Esophagus squamous epithelium (tissue), 4 donors: ENCODE data around the gene CSF3R.

Experiments
- CTCF ChIP-seq, 6 experiments: fragments of 450-650 bp in 4 of 6; fragments of 200-600 bp in 2 of 6; sonication (generic) in 2 of 6; IDR thresholded peaks; one replicate each; pipeline ENCODE4 v1.5.1; 2016 to 2019; ENCODE audit warnings: antibody characterized with exemption in 6 of 6, mild to moderate bottlenecking in 4 of 6, moderate library complexity in 4 of 6
- POLR2A ChIP-seq, 4 donors: fragments of 450-650 bp; IDR thresholded peaks; one replicate each; pipeline ENCODE4 v1.6.1; 2017; ENCODE audit warnings: antibody characterized with exemption in 4 of 4, mild to moderate bottlenecking in 4 of 4, moderate library complexity in 3 of 4

GRCh38 chr1:36421649-36422048 lies 61.1 kb downstream of the CSF3R start:
- TF ChIP-seq CTCF (IDR thresholded peaks at IDR 0.05) = no peak
- TF ChIP-seq POLR2A (IDR thresholded peaks at IDR 0.05) = no peak
